Activated CD4-positive, CD25-positive, alpha-beta regulatory T cell treated with anti-CD3 and anti-CD28 coated beads, Interleukin-2, amount 50 U/mL, for 72 hours (primary cell): ENCODE results near the gene EEIG1.

Experiments
- DNase-seq: peaks from one replicate; pipeline ENCODE4 v3.0.0; 2021

The EEIG1 gene

DNA sequence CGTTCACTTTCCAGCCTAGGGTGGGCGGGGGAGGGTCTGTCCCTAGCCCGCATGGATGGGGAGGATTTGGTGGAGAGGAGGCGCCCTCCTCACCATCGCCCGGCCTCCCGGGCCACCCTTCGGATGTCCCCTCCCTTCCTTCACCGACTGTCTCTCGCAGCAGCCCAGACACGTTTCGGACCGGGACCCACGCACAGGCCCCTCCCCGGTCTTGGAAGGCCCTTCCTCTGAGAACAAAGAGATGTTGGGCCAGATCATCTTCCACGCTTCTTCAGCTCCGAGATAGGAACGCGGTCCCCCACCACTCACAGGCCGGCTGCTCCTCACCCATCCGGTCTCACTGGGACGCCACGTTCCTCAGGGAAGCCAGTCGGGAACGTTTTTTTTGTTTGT is 42.5 kb downstream of the EEIG1 start:
- DNase-seq, result no peak

DNA sequence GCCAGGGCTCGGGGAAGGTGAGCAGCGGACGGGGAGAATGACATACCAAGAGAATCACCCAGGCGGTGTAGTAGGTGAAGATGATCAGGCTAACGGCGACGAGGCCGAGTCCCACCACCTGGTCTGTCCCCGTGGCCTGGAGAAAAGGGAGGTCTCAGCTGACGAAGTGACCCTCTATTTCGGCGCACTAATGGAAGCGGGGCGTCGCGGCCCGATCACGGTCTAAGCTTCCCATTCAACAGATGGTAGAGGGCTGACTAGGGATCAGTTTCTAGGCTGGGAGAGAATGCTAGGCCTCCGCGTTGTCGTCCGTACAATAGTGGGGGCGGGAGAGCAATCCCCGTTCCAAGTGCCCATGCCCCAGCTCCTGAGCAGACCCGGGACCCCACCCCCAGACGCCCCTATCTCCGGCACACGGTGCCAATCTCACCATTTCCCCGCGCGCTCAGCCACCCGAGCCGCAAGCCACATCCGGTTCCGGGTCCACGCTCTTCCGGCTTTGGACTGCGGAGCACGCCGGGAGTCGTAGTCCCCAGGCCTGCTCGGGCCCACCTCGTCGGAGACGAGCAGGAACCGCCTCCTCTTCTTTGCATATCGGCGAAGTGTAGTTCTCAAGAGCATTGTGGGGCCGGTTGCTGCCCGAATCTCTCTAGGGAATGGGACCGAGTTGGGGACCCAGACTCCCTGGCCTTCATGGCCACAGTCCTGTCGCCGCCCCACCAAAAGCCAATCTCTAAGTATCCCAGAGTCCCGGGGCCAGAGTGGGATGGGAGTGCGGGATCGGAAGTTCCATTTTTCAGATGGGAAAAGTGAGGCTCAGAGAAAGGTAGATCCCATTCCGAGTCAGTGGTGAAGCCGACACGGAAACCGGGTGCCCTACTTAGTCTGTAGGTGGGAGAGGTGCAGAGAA is 43.1 kb downstream of the EEIG1 start, which contains the start of gene DPM2:
Gene DPM2, minus strand, starts transcription at position 467 of the 910 bp plus-strand sequence. Its CDS starts 34 bp downstream, at position 433.
- peak; percentile 86 for DNase-seq

DNA sequence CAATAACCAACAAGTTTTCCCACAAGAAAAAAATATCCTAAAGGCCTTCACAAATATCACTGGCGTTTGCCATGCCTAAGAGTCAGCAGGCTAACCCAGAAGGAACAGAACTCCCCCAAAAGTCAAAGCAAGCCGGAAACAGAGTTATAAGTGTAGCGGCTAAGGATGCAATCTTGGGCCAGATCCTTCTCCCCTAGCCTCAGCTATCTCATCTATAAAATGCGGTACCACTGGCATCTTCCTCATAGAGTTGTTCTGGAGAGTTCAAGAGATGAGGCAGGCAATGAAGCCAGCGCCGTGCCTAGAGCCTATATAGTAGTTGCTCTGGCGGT is 43.8 kb downstream of the EEIG1 start:
- DNase-seq, result no peak

DNA sequence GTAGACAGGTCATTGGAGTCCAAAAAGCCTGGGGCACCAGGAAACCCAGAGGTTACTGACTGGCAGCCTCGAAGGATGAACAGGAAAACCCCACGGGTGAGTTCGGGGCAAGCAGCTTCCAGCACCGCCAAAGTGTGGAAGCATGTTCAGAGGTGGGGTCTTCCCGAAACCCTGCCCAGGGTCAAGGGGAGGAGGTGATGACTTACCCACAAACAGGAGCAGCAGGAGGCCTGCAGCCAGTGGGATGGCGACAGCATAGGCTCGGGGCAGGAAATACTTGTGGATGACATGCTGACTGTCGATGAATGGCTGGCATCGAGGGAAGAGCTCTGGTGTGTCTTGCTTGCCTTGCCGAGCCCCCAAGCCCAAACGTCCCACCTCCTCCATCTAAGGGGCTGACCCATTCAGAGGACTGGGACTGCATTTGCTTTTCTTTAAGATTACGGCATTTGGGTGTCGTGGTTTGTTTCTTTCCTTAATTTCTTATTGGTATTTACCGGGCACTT is 44.4 kb downstream of the EEIG1 start:
- no peak for DNase-seq

DNA sequence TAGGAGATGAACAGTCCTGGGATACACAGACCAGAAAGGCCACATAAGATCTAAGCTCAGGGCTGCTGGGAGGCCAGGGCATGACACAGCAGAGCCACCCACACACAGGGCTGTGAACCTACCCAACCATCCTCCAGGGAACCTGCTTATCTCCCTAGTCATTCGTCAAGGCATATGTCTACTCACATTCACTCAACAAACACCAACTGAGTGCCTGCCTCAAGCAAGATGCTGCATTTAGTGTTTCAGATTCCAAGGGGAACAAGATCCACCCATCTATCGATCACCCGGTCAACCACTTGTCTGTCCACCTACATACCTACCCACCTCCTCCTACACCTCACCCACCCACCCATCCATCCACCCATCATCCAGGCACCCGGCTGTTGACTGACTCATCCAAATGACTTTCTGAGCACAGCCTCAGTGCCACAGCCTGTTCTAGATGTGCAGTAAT is 45.0 kb downstream of the EEIG1 start:
- DNase-seq, result no peak

DNA sequence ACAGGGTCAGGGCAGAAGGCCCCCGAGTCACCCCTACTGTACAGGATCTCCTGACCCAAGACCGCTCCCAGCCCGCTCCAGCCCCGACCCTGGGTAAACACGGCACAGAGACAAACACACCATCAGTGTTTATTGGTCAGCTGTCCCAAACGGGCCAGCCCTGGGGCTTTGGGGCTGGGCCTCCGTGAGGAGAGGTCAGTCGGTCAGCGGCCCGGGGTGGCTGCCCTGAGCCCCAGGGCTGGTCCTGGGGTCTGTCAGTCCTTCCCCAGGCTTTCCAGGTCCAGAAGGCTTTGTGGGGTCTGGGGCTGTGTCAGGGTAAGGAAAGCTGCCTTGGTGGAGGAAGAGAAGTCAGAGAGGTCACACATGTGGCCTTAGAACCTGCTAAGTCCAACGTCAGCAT is 45.8 kb downstream of the EEIG1 start:
- DNase-seq, result no peak

DNA sequence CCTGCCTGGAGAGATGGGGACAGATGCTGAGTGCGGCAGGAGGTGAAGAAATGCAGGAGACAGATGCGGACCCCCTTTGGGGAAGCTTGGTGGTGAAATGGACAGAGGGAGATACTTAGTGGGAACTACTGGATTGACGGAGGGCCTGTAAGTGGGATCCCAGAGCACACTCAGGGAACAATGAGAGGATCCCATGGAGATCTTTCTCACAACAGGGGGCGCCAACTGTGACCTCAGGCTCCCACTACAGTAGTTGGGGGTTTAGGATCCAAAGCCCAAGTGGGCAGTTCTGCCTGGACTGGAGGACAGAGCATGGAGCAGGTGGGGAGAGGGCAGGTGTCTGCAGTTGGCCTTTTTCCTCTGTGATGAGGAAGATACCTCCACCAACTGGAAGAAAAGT is 46.5 kb downstream of the EEIG1 start:
- no peak for DNase-seq

DNA sequence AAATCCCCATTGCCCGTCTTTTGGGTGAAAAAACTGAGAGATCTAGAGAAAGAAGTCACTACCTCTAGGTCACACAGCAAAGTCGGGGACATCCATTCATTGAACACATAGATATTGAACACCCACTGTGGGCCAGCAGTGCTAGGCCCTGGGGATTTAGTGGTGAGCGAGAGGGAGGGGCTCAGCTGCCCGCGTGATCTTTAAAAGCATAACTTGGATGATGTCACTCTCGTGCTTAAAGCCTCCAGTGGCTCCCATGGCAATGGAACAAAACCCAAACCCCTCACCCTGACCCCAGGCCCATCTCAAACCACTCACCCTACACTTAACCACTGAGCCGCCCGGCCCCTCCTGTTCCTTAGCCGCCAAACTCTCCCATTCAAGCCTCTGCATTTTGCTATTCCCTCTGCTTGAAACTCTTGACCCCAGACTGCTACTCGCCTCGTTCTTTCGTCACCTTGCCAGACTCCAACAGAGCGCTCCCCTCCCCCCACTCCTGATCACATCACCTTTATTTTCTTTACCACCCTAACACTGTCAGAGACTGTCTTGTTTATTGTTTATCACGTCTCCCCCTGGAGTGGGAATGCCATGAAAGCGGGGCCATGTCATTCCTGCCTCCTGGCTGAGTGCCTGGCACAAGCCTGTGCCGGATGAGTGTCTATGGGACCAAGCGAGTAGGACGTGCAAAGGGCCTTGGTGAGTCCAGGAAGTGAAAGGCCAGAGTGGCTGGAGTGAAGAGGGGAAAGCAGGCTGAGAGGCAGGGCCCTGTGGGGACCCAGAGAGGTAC is 49.5 kb downstream of the EEIG1 start:
- no peak for DNase-seq
